GM18511 (cell line): ENCODE data around the gene RASSF5.

ENCODE experiments used
- ATAC-seq: cut with Tn5 transposase; IDR thresholded peaks from one replicate; pipeline ENCODE4 v1.9.1; 2021; ENCODE audit warnings: mild to moderate bottlenecking, moderate library complexity; ENCODE audit not compliant: unreplicated experiment

Gene RASSF5

GRCh38 chr1:206507284-206508129, at the start of gene RASSF5:
Gene RASSF5, plus strand, starts transcription at chr1:206507531. Its CDS starts 72 bp downstream, at chr1:206507603.
- peak; percentile 67 for ATAC-seq

- ATAC-seq = no peak
Measured at GRCh38 chr1:206459703-206460102, 47.6 kb upstream of the RASSF5 start.

DNA sequence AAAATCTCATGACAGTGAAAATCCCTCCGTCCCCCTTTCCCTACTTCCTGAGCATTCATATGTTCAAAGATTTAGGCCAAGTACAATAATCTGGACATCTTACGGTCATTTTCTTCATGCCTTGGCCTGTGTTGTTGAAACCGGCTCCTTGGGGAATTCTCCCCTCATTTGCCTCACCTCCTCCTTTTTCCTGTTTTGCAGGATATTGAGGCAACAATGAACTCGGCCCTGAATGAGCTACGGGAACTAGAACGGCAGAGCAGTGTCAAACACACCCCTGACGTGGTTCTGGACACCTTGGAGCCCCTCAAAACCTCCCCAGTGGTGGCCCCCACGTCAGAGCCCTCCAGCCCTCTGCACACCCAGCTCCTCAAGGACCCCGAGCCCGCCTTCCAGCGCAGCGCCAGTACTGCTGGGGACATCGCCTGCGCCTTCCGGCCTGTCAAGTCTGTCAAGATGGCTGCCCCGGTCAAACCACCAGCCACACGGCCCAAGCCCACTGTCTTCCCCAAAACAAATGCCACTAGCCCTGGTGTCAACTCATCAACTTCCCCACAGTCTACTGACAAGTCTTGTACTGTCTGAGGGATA, 46.4 kb upstream of the RASSF5 start:
- no peak for ATAC-seq

DNA sequence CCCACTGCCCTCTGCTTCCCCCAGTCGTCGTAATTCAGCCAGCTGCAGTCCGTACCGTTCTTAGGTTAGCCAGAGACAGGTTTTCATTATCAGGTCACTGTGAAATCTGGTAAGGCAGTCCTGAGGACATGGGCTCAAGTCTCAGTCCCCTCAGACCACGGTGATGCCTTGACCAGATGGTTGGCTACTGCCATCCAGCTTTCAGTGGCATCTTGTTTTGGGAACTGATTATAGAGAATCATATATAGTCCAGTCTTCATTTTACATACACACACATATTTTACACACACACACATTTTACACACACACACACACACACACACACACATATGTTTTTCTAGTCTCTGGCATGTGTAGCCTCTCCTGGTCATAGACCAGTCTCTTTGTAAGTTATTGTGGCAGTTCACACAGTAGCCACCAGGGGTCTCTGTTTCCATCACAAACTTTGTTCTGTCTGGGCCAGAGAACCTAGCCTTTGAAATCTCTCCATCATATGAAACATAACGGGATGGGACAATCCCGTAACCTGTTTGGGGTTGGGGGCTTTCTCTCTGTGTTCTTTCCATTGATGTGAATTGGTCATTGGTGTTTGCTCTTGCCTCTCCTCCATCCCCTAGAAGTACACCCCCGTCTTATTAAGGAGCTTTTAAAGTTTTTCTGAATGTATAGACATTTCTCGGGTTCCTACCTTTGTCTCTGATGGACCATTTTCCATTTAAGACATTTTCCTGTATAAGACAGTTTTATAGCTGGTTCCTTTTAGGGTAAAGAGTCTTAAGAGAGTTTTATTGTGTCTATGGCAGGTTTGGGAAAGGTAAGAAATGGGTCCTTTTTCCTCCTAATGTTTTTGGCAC, 45.5 kb upstream of the RASSF5 start:
- peak; percentile 47 for ATAC-seq

GRCh38 chr1:206463137-206463536, 44.2 kb upstream of the RASSF5 start:
- ATAC-seq = no peak

DNA sequence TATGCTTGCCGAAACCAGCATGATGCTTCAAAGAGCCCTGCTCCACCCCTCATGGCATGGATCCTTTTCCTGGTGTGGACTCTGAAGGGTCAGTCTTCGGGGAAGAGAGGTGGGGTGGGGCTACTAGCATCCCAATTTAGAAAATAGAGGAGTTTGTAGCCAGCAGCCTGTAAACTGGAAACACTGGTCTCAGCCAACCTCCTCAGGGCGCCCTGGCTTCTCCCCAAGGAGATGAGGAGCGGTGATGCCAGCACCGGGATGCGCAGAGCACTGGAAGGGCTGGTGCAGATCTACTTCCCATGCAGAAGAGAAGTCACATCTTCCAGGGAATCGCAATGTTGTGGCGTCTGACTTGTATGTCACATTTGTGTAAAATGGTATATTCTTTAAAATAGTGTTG, 43.4 kb upstream of the RASSF5 start:
- no peak for ATAC-seq

DNA sequence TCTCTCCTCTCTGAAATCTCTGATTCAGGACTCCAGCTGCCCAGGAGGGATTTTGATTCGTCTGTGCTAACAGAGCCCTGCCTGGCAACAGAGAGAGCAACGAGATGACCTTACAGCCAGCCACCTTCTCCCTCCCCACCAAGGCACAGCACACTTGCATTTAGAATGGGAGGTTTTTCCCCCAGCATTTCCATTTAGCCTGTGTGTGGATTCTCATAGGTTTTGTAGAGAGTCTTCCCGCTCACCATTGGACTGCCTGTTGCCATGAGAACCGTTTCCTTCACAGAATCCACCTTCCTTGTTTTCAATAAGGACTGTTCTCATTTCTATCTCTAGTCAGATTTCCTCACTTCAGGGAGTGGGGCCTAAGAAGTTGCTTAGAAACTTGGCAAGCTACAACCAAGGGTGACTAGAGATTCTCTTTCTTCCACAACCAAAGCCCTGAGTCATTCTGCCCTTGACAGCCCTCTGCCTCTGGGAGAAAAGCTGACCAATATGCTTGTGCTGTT, 42.8 kb upstream of the RASSF5 start:
- no peak for ATAC-seq

DNA sequence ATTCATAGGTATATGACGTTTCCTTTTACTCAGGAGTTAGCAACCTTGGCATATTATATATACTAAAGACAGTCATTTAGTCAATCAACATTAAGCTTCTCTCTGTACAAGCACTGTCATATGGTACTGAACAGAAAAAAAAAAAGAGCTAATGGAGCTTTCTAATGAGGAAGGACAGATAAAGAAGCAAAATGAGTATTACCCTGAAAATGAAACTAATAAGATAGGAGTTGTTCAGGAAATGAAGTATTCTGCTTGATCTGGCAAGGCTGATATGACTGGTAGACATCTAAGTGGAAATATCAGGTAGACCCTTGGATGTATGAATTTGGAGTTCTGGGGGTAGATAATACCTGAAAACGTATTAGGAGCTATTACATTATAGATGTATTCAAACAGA, 41.4 kb upstream of the RASSF5 start:
- peak; percentile 39 for ATAC-seq

DNA sequence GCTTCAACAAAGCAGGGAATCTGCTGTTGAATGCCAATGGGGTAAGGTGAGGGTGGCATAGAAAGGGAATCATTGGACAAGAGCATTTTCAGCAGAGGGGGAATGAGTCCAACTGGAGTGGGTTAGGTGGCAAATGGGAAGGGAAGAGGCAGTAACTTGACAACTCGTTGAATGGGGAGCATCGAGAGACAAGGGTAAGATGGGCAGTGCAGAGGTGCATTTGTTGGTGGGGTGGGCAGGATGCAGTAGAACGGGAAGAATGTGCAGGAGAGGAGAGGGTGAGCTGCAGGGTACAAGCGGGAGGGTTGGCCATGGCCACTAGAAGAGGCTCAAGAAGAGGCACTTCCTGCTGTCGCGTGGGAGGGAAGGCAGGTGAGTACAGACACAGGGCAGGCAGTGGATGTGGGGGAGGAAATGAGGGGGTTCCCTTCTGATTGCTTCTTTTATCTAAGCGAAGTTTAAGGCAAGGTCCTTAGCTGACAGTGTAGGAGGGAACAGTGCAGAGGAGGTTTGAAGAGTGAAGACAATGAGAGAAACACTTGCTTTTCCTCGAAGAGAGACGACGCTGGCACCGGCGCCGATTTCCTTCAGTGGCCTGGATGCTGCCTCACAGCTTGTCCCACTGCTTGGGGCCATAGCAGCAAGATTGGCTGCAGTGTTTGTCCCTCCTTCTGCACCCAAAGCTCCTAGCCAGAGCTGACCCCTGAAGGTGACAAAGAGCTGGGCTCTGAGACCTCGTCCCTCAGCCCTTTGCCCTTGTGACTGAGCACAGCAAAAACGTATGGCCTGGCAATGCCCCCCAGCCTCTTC, 40.3 kb upstream of the RASSF5 start:
- no peak for ATAC-seq

DNA sequence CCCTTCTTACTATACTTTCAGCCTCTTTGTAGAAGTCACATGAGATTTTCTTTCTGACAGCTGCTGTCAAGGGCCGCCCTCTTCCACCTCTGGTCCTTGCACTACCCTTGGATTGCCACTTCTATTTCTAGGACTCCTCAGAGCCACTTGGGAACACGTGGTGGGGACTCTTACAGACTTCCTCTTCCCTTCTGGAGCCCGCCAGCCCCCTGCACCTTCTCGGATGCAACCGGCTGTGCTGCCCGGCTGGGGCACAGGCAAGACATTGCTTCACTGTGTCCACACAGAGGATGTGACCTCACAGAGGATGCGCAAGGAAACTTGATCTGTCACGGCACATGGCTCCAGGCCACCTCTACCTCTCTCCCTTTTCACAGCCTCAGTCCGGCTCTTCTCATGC, 39.4 kb upstream of the RASSF5 start:
- no peak for ATAC-seq

GRCh38 chr1:206468571-206468970, 38.8 kb upstream of the RASSF5 start:
- no peak for ATAC-seq

GRCh38 chr1:206469411-206469932, 37.9 kb upstream of the RASSF5 start:
- ATAC-seq = no peak

GRCh38 chr1:206469933-206470691, 37.2 kb upstream of the RASSF5 start, which contains the start of gene IKBKE:
Gene IKBKE, plus strand, starts transcription at chr1:206470476. Its CDS starts 2,752 bp downstream, at chr1:206473228.
- ATAC-seq = peak; percentile 66

DNA sequence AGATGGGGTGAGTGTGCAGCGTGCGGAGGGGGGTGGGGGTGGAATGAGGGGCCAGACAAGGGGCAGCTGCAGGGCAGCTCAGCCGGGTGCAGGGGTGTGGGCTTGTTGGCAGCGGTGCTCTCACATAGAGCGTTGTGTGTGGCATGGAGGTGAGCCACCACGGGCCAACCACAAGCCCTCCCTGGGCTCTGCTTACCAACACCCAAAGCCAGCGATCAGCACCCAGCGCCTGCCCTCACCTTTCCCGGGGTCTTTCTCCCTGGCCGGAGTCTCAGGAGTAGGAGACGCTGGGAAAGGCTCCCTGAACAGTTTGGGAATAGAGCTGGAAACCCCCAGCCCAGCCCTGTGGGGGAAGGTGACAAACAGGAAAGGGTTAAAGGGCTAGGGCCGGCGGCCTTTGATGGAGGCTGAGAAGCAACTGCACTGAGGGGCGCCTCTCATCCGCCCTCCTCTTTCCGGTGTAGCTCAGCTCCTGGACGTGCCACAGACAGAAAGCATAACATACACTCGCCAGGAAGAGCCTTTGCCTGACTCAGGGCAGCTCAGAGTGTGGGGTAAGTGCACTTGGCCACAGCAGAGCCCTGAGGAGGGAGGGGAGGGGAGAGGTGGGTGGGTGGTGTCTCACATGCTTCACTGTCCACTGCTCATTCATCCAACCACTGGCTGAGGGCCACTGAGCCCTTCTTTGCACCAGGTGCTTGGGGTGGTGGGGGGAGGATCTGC, 36.5 kb upstream of the RASSF5 start:
- peak; percentile 44 for ATAC-seq

- peak; percentile 23 for ATAC-seq
Measured at GRCh38 chr1:206471415-206471801, 35.9 kb upstream of the RASSF5 start.

- ATAC-seq = no peak
Measured at GRCh38 chr1:206472024-206472423, 35.3 kb upstream of the RASSF5 start.

DNA sequence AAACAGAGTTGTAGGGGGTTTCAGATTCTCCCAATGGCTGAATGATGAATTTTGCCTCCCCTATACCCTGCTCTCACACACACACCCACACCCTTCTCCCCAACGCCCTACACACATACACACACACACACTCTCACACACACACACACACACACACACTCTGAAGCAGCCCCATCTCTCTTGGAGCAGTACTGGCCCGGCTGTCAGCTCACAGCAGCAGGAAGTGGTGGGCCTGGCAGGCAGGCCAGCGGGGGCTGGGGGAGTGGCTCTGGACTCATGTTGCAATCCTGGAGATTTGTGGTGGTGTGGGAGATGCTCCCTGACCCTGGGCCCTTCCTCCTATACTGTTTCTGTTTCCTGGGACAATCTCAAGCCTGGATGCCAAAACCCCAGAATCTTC, 34.9 kb upstream of the RASSF5 start:
- ATAC-seq = no peak

GRCh38 chr1:206472886-206473285, 34.4 kb upstream of the RASSF5 start:
- ATAC-seq = no peak

DNA sequence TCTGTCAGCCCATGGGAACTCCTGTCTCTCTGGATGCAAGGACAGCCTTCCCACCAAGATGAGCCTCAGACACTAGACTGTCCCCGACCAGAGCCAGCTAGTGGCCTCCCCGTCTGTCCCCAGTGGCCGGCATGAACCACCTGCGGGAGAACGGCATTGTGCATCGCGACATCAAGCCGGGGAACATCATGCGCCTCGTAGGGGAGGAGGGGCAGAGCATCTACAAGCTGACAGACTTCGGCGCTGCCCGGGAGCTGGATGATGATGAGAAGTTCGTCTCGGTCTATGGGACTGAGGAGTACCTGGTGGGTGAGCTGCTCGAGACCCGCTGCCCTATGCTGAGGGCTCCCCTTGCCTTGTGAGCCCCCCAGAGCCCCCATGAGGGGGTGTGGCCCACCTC, 31.3 kb upstream of the RASSF5 start:
- ATAC-seq = no peak
